HepG2 (cell line): Measurements from ENCODE around the gene PCP4L1. TPM values are rescaled to one million over a fixed set of nuclear protein-coding genes. Genes with fewer than 3 reads are reported as not detected.
A peak's percentile ranks its signal among the peaks of the same experiment; 100 is the strongest.

ENCODE experiments used
- ATAC-seq: fragments of 200-7000 bp; cut with Tn5 transposase; 3 replicates; pipeline ENCODE4 v1.9.1; 2020; ENCODE audit warnings: mild to moderate bottlenecking, moderate library complexity
- BruUV-seq: library from RNA; stranded (reverse); fragments of 400-500 nt; replicated peaks from 2 replicates; lab custom pipeline; 2021; lab: Mats Ljungman, UMichigan
- CTCF ChIA-PET: fragments of 300-600 bp; formaldehyde crosslinking; extraction: SDS; loops from one replicate; lab custom pipeline; 2021; ENCODE audit warnings: low total read pairs, inconsistent platforms, low intra/inter-chr PET ratio; lab: Yijun Ruan, JAX
- POLR2A ChIA-PET: fragments of 350-600 bp; sonication (Branson Sonifier 250); formaldehyde crosslinking; loops from one replicate; lab custom pipeline; 2020; ENCODE audit warnings: antibody characterized with exemption, inconsistent platforms; lab: Yijun Ruan, JAX
- DNase-seq: peaks from one replicate; pipeline ENCODE4 v3.0.0-alpha.2; 2015; ENCODE audit warnings: low spot score
- FAIRE-seq: peaks from 3 replicates; lab custom pipeline; 2011; peaks lifted over from hg19 to GRCh38; lab: Jason Lieb, UNC
- H2AFZ ChIP-seq: one replicate; pipeline ENCODE4 v1.6.1; 2011; ENCODE audit warnings: low read length, inconsistent platforms
- H3K27ac ChIP-seq: fragments of 300-600 bp; 3 replicates; pipeline ENCODE4 v1.8.0; 2011; ENCODE audit warnings: mixed run types, mild to moderate bottlenecking, mixed read lengths, low read length, inconsistent platforms; ENCODE audit not compliant: insufficient read depth; ENCODE audit errors: extremely low read length
- H3K27me3 ChIP-seq, 2 experiments: fragments of 200-600 bp in 1 of 2; 2 replicates in 1 of 2; 3 replicates in 1 of 2; pipeline versions ENCODE4 v1.6.0 to v1.8.0; 2011; ENCODE audit warnings: low read length in 2 of 2, mild to moderate bottlenecking in 2 of 2, moderate library complexity in 2 of 2, inconsistent platforms in 1 of 2; ENCODE audit not compliant: insufficient read depth in 2 of 2, control insufficient read depth in 1 of 2
- H3K36me3 ChIP-seq, 2 experiments: fragments of 200-600 bp in 1 of 2; replicated peaks in 1 of 2; 2 replicates in 1 of 2; 3 replicates in 1 of 2; pipeline versions ENCODE4 v1.5.1 to v1.8.0; 2011; ENCODE audit warnings: low read length in 2 of 2, inconsistent platforms in 1 of 2; ENCODE audit not compliant: insufficient read depth in 2 of 2, control insufficient read depth in 1 of 2
- H3K4me1 ChIP-seq: 2 replicates; pipeline ENCODE4 v1.5.1; 2012; ENCODE audit warnings: low read length, inconsistent platforms; ENCODE audit not compliant: insufficient read depth
- H3K4me2 ChIP-seq: 2 replicates; pipeline ENCODE4 v1.6.0; 2011; ENCODE audit warnings: low read depth, low read length, inconsistent platforms
- H3K4me3 ChIP-seq, 3 experiments: fragments of 200-600 bp in 1 of 3; sonication (generic), shearing (Covaris generic) in 1 of 3; replicated peaks in 1 of 3; 2 replicates each; pipeline ENCODE4 v1.5.1; 2011 to 2016; ENCODE audit warnings: low read length in 3 of 3, inconsistent platforms in 2 of 3, low read depth in 2 of 3, mild to moderate bottlenecking in 2 of 3, control low read depth in 1 of 3, mixed read lengths in 1 of 3; ENCODE audit not compliant: insufficient read depth in 1 of 3
- H3K79me2 ChIP-seq: one replicate; pipeline ENCODE4 v1.6.1; 2011; ENCODE audit warnings: low read length, inconsistent platforms; ENCODE audit not compliant: insufficient read depth
- H3K9ac ChIP-seq: 2 replicates; pipeline ENCODE4 v1.6.0; 2011; ENCODE audit warnings: mild to moderate bottlenecking, low read depth, low read length, inconsistent platforms; ENCODE audit not compliant: insufficient read depth
- H3K9me3 ChIP-seq: 2 replicates; pipeline ENCODE4 v1.5.1; 2012; ENCODE audit warnings: mild to moderate bottlenecking, low read length
- H4K20me1 ChIP-seq: 2 replicates; pipeline ENCODE4 v1.6.0; 2011; ENCODE audit warnings: inconsistent platforms, mild to moderate bottlenecking, low read length, moderate library complexity; ENCODE audit not compliant: insufficient read depth
- HMGA1 ChIP-seq: sonication (generic); formaldehyde crosslinking; conservative IDR thresholded peaks from 2 replicates; pipeline ENCODE4 v1.4.0; 2020; ENCODE audit warnings: missing genetic modification reagents
- RAD21 ChIP-seq: fragments of 450-650 bp; formaldehyde crosslinking; IDR thresholded peaks from 2 replicates; pipeline ENCODE4 v1.5.0; 2020; ENCODE audit warnings: mild to moderate bottlenecking
- SMC3 ChIP-seq: IDR thresholded peaks from 2 replicates; pipeline ENCODE4 v1.6.1; 2011; ENCODE audit warnings: low read length, improper control_type of control experiment
- STAG1 ChIP-seq: sonication (generic); formaldehyde crosslinking; IDR thresholded peaks from 2 replicates; pipeline ENCODE4 v1.4.0; 2020; ENCODE audit warnings: missing genetic modification reagents
- ZFX ChIP-seq: sonication (generic); formaldehyde crosslinking; IDR thresholded peaks from 2 replicates; pipeline ENCODE4 v1.4.0; 2020; ENCODE audit warnings: mild to moderate bottlenecking, low read depth, missing genetic modification reagents, moderate library complexity
- ZSCAN9 ChIP-seq: IDR thresholded peaks from 2 replicates; pipeline ENCODE4 v1.6.1; 2016; ENCODE audit warnings: borderline replicate concordance
- WGBS: methylation state at CpG from one replicate; pipeline ENCODE4 v1.1.6; 2017; ENCODE audit warnings: low lambda C conversion rate; 5-methylcytosine and 5-hydroxymethylcytosine counted together
- in situ Hi-C: cut with HindIII; loops from 2 replicates; pipeline ENCODE4 v1.10.0; 2017; ENCODE audit warnings: low pct_unique_long_range_greater_than_20kb; ENCODE audit not compliant: extremely low pct_ligation_motif_present
- intact Hi-C: fragments of 100-400 bp; cut with micrococcal nuclease; formaldehyde crosslinking; loops from one replicate; pipeline ENCODE4 v1.10.0; 2022; ENCODE audit not compliant: unreplicated experiment
- polyA plus RNA-seq, 8 experiments: library from polyadenylated mRNA; depleted of rRNA in 3 of 8; stranded (reverse) in 7 of 8; unstranded in 1 of 8; fragments of >200 nt; fragmentation: Illumina TruSeq in 4 of 8; extraction: Trizol in 4 of 8; gene quantifications; 2 replicates each; pipeline versions ENCODE4 v1.2.1 to v1.2.3, GENCODE V29; 2011 to 2016; ENCODE audit warnings: low read depth in 4 of 8, missing spikeins in 1 of 8, mixed read lengths in 1 of 8; ENCODE audit not compliant: insufficient read depth in 1 of 8
- total RNA-seq, 5 experiments: library from RNA; depleted of rRNA; stranded (reverse); fragments of >200 nt; fragmentation: Illumina TruSeq; extraction: Trizol; gene quantifications; 2 replicates each; pipeline ENCODE4 v1.2.3, GENCODE V29; 2016; ENCODE audit warnings: low read depth in 1 of 5
- TF ChIP-seq, protein P1 (sequence below): sonication (generic); formaldehyde crosslinking; IDR thresholded peaks from 2 replicates; pipeline ENCODE4 v1.5.0; 2020; ENCODE audit warnings: mild to moderate bottlenecking, missing genetic modification reagents, moderate library complexity
- TF ChIP-seq, protein P2 (sequence below): sonication (generic); formaldehyde crosslinking; IDR thresholded peaks from 2 replicates; pipeline ENCODE4 v1.4.0; 2020; ENCODE audit warnings: mild to moderate bottlenecking, missing genetic modification reagents

PCP4L1 gene
- total and polyA plus RNA-seq, 2 of the 13 experiments (the other 11 are each of a cell fraction or from before 2014, with no cell fraction given) = 0.28 TPM; not detected in 1

DNA sequence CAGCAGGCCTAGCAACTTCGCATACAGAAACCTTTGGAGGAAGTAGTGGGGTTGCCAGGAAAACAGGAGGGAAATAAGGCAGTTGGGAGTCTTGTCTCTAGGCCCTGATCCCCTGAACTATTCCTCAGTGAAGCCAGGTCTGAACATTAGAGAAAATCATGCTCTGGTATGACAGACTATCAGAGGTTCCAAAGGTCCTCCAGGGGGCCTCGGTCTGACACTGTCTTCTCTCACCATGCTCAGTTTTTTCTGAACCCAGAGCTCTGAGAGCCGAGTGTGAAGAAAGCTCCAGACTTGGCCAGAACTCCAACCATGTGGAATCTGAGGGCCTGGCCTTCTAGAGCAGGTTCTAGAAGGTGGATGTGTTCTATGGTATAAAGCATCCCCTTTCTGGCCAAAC is 28.6 kb upstream of the PCP4L1 start:
- Histone ChIP-seq H3K79me2 (peaks cover 11% of the 10 kb centered on the region), H3K4me1 (peaks cover 40% of the 10 kb centered on the region), H2AFZ (no peak overlapping the region), H3K36me3 (peaks cover 12 to 38% of the 10 kb centered on the region in 2 experiments; a peak in 4 of 5 replicates), H3K9me3 (no peaks in the 10 kb centered on the region)
- in situ Hi-C loops = loop anchor here (5.0 to 10.0 kb wide), 2 partner anchors 62 to 155 kb away; no protein-coding TSS in a partner anchor
- DNase-seq (no peak), FAIRE-seq (no peak)
- POLR2A ChIA-PET = interaction anchor here (0.8 to 2.5 kb wide), 10 partner anchors 9 to 159 kb away, joined by 3 to 19 read pairs (median 4); partner anchors contain the start of genes NDUFS2 and SDHC
- TF ChIP-seq ZSCAN9 (CRISPR knock-in tag) (no peak), ZFX (0 out of 2 replicates have a peak, but pooled peaks have one; percentile 20), RAD21 (CRISPR knock-in tag) (0 out of 2 replicates have a peak, but pooled peaks have one; percentile 16), HMGA1 (CRISPR knock-in tag) (no peak), SMC3 (peak; percentile 68), STAG1 (CRISPR knock-in tag) (peak; percentile 54)
- TF ChIP-seq, protein P1, sequence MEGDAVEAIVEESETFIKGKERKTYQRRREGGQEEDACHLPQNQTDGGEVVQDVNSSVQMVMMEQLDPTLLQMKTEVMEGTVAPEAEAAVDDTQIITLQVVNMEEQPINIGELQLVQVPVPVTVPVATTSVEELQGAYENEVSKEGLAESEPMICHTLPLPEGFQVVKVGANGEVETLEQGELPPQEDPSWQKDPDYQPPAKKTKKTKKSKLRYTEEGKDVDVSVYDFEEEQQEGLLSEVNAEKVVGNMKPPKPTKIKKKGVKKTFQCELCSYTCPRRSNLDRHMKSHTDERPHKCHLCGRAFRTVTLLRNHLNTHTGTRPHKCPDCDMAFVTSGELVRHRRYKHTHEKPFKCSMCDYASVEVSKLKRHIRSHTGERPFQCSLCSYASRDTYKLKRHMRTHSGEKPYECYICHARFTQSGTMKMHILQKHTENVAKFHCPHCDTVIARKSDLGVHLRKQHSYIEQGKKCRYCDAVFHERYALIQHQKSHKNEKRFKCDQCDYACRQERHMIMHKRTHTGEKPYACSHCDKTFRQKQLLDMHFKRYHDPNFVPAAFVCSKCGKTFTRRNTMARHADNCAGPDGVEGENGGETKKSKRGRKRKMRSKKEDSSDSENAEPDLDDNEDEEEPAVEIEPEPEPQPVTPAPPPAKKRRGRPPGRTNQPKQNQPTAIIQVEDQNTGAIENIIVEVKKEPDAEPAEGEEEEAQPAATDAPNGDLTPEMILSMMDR = peak; percentile 53
- TF ChIP-seq, protein P2, sequence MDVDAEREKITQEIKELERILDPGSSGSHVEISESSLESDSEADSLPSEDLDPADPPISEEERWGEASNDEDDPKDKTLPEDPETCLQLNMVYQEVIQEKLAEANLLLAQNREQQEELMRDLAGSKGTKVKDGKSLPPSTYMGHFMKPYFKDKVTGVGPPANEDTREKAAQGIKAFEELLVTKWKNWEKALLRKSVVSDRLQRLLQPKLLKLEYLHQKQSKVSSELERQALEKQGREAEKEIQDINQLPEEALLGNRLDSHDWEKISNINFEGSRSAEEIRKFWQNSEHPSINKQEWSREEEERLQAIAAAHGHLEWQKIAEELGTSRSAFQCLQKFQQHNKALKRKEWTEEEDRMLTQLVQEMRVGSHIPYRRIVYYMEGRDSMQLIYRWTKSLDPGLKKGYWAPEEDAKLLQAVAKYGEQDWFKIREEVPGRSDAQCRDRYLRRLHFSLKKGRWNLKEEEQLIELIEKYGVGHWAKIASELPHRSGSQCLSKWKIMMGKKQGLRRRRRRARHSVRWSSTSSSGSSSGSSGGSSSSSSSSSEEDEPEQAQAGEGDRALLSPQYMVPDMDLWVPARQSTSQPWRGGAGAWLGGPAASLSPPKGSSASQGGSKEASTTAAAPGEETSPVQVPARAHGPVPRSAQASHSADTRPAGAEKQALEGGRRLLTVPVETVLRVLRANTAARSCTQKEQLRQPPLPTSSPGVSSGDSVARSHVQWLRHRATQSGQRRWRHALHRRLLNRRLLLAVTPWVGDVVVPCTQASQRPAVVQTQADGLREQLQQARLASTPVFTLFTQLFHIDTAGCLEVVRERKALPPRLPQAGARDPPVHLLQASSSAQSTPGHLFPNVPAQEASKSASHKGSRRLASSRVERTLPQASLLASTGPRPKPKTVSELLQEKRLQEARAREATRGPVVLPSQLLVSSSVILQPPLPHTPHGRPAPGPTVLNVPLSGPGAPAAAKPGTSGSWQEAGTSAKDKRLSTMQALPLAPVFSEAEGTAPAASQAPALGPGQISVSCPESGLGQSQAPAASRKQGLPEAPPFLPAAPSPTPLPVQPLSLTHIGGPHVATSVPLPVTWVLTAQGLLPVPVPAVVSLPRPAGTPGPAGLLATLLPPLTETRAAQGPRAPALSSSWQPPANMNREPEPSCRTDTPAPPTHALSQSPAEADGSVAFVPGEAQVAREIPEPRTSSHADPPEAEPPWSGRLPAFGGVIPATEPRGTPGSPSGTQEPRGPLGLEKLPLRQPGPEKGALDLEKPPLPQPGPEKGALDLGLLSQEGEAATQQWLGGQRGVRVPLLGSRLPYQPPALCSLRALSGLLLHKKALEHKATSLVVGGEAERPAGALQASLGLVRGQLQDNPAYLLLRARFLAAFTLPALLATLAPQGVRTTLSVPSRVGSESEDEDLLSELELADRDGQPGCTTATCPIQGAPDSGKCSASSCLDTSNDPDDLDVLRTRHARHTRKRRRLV = no peak
- TF ChIP-seq, all 625 proteins: peak for 5
- H4K20me1 ChIP-seq = no peaks in the 10 kb centered on the region
- no peak overlapping the region for H3K4me2 ChIP-seq
- CTCF ChIA-PET = interaction anchor here (0.8 to 2.6 kb wide), 4 partner anchors 20 to 144 kb away, joined by 3 to 8 read pairs (median 4); no protein-coding TSS in a partner anchor
- no peaks in the 10 kb centered on the region for H3K27me3 ChIP-seq
- WGBS = 100% methylated on average over 1 of the region's 3 CpGs
- H3K4me3 ChIP-seq = no peak overlapping the region
- ATAC-seq = no peak
- no TSS peak for BruUV-seq
- H3K9ac ChIP-seq = no peak overlapping the region
- intact Hi-C loops = loop anchor here (1.0 to 5.0 kb wide), 2 partner anchors 61 to 82 kb away; partner anchors contain the start of gene SDHC
- peak overlapping the region; percentile 1 for H3K27ac ChIP-seq
